ENCODE results near the gene FNDC10.
A peak's percentile ranks its signal among the peaks of the same experiment; 100 is the strongest.

The FNDC10 gene

GRCh38 chr1:1627829-1628753, 28.2 kb upstream of the FNDC10 start:
- no peak for DNase-seq

GRCh38 chr1:1627261-1627828, 27.4 kb upstream of the FNDC10 start:
- DNase-seq: no peak

- DNase-seq: no peak
These were observed 26.5 kb upstream of the FNDC10 start for GRCh38 chr1:1626207-1627141.

GRCh38 chr1:1625824-1626206, 25.9 kb upstream of the FNDC10 start:
- no peak for DNase-seq

DNA sequence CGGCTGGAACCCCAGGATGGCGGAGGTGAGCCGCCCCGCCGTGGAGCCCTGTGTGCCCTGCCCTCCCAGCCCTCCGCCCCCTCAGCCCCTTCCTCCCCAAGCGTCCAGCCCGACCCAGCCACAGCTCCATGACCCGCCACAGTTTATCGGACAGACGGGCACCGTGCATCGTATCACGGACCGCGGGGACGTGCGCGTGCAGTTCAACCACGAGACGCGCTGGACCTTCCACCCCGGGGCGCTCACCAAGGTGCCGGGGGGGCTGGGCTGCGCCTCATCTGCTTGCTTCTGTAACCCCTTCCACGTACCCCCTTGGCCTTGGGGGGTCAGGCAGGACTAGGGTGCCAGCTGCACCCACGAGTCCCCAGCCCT, 25.5 kb upstream of the FNDC10 start:
- DNase-seq: no peak

- DNase-seq: peak; percentile 51
These were observed 24.8 kb upstream of the FNDC10 start for GRCh38 chr1:1624443-1625403.

DNA sequence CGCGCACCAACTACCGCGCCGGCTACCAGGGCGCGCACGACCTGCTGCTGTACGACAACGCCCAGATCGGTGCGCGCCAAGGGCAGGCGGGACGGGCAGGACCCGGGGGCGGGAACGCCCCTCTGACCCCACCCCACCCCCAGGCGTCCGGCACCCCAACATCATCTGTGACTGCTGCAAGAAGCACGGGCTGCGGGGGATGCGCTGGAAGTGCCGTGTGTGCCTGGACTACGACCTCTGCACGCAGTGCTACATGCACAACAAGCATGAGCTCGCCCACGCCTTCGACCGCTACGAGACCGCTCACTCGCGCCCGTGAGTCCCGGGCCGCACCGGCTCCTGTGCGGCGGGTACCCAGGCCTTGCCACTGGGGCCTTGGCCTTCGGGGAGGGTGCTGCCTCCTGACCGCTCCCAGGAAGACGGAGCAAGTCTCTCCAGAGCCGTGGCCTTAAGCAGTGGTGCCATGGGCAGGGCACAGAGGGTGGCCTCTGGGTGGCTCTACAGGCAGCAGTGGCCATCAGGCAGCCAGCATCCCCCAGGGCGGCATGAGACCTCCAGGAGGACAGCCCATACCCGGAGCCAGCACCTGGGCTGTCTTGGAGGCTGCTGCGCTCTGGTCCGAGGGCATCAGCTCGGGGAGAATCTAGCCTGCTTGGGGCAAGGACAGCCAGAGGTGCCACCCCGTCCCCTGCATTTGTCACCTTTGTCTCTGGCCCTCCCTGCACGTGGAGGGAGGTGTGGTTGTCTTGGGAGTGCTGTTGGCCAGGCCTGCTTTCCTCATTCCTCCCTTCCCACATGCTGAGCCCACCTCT, 23.9 kb upstream of the FNDC10 start:
- no peak for DNase-seq

GRCh38 chr1:1623181-1623630, 23.3 kb upstream of the FNDC10 start:
- no peak for DNase-seq

- DNase-seq: no peak
These were observed 22.8 kb upstream of the FNDC10 start for GRCh38 chr1:1622788-1623094.

DNA sequence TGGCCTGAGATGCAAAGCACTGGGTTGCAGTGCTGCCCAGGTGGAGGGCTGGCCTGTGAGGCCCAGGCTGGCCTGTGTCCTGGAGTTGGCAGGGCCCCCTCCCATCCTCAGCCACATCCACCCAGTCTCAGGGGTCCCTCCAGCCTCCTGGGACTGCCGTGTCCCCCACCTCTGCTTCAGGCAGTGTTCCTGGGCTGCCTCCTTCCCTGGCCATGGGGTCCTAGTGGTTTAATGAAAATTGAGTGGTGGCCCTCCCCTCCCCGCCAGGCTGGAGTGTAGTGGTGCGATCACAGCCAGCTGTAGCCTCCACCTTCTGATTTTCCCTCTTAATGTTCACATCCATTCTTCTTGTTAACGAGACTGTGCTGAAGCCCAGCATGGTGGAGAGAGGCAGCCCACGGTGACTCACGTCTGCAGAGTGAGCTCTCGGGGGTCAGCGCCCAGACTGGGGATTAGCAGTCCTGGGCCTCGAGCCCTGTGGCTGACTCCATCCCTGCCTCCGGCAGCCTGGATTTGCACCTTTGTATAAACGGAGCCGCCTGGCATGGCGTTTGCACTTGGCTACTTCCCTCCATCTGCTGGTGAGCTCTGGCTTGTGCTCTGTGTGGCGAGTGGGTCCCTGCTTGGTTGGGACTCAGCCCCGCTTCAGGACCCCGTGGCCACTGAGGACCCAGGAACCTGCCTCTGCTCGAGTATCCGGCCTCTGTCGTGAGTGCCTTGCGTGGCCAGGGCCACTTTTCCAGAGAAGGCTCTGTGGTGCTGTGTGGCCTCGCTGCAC, 22.3 kb upstream of the FNDC10 start:
- DNase-seq: no peak

DNA sequence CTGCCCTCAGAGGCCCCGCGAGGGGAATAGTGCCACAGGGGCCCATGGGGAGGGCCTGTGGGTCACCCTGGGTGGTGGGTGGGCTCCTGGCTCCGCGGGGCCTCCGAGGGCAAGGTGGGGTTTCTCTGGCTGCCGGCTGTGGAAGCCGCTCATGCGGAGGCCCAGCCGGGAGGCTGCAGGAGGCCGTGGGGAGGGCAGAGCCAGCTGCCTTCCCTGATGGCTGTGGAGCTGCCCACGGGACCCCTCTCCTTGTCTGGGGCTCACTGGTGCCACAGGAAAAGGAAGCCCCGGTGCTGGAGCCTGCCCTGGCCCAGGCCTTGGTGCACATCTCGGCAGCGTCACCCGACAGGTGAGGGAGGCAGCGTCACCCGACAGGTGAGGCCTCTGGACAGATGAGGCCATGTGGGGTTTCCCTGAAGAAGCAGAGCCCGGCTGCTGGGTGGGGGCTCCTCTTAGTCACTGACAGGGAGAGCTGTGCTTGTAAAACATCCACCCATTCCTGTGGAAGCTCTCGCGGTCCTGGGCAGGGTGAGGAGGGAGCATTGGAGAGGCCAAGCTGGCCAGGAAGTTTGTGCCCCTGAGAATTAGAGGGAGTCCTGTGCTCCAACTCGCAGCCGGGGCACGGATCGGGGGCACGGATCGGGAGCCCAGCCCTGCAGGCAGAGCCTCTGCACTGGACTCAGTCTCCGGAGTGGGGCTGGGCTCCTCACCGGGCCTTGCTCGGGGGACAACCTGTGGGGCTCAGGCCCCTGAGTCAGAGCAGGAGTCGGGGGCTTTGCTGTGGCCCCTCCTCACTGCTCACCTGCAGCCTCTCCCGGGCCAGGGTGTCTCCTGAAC, 21.5 kb upstream of the FNDC10 start:
- no peak for DNase-seq

GRCh38 chr1:1620433-1621139, 20.7 kb upstream of the FNDC10 start:
- no peak for DNase-seq

GRCh38 chr1:1619917-1620361, 20.0 kb upstream of the FNDC10 start:
- peak; percentile 60 for DNase-seq

GRCh38 chr1:1618396-1619068, 18.6 kb upstream of the FNDC10 start:
- DNase-seq: no peak

- DNase-seq: no peak
These were observed 18.0 kb upstream of the FNDC10 start for GRCh38 chr1:1617925-1618324.

DNA sequence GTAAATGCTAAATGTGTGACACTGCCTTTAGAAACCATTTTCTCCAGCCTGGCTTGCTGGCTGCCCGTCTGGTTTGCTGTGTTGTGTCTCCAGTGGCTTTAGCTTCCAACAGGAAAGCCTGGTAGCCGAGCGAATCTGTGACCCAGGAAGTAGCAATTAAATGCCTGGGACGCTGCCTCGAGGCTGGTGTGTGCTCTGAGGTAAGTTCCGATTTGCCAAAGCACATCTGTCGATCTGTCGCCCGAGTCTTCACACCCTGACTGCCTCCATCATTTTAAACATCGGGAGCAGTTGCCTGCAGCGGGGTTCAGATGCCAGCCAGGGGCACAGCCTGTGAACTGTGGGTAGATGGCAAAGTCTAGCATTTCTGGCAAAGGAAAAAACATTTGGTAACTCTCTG, 17.6 kb upstream of the FNDC10 start:
- DNase-seq: no peak

DNA sequence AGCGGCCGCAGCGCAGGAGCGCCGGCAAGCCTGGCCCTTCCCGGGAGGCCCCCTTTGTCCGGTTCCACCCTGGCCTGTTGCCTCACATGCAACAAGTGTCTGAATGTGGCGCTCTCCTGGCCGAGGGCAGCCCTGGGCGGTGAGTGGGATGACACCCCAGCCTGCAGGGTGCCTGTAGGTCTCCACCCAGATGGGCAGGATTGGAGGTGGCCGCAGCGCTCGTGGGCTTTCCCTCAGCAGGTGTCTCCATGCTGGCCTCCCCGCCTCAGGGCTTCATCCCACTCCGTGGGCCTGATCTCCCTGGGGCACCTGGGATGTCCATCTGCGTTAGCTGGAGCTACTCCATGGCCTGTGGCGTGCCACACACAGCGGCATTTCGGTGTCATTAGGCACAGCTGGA, 16.9 kb upstream of the FNDC10 start:
- DNase-seq: no peak

- peak; percentile 59 for DNase-seq
These were observed 16.3 kb upstream of the FNDC10 start for GRCh38 chr1:1616045-1616790.
